Activated naive CD8-positive, alpha-beta T cell treated with anti-CD3 and anti-CD28 coated beads for 36 hours (primary cell): ENCODE measurements around the gene TMTC1. TPM values are rescaled to one million over a fixed set of nuclear protein-coding genes. Genes with fewer than 3 reads are reported as not detected.

Experiments
- DNase-seq: peaks from one replicate; pipeline ENCODE4 v3.0.0; 2021
- H3K27ac Mint-ChIP-seq: one replicate; pipeline ENCODE4 v1.8.0; 2022; ENCODE audit warnings: mild to moderate bottlenecking, moderate library complexity, mixed read lengths
- H3K27me3 Mint-ChIP-seq: one replicate; pipeline ENCODE4 v1.8.0; 2022; ENCODE audit warnings: mild to moderate bottlenecking, mixed read lengths
- H3K36me3 Mint-ChIP-seq: one replicate; pipeline ENCODE4 v1.8.0; 2021; ENCODE audit warnings: mild to moderate bottlenecking, mixed read lengths
- H3K4me1 Mint-ChIP-seq: one replicate; pipeline ENCODE4 v1.8.0; 2021; ENCODE audit warnings: mixed read lengths
- H3K4me3 Mint-ChIP-seq: one replicate; pipeline ENCODE4 v1.8.0; 2022; ENCODE audit warnings: mild to moderate bottlenecking, moderate library complexity, mixed read lengths
- H3K9me3 Mint-ChIP-seq: one replicate; pipeline ENCODE4 v1.8.0; 2022; ENCODE audit warnings: mixed read lengths
- total RNA-seq, 2 experiments: library from RNA; stranded (reverse); gene quantifications; one replicate each; pipeline ENCODE4 v1.2.3, GENCODE V29; 2021

The TMTC1 gene
- total RNA-seq, 2 experiments from 2014 or later = not detected

GRCh38 chr12:29714966-29715365, 68.8 kb downstream of the TMTC1 start:
- no peaks in the 10 kb centered on the region for H3K4me1 Mint-ChIP-seq
- no peak for DNase-seq
- H3K36me3 Mint-ChIP-seq = no peaks in the 10 kb centered on the region
- H3K27ac Mint-ChIP-seq = no peak overlapping the region
- no peaks in the 10 kb centered on the region for H3K9me3 Mint-ChIP-seq
- no peak overlapping the region for H3K4me3 Mint-ChIP-seq
- H3K27me3 Mint-ChIP-seq = no peaks in the 10 kb centered on the region

- H3K27ac Mint-ChIP-seq = no peak overlapping the region
Measured at GRCh38 chr12:29713729-29714128, 70.0 kb downstream of the TMTC1 start.

GRCh38 chr12:29711381-29711780, 72.4 kb downstream of the TMTC1 start:
- no peak overlapping the region for H3K27ac Mint-ChIP-seq

More at GRCh38 chr12:29713729-29714128, 70.0 kb downstream of the TMTC1 start:
- H3K4me3 Mint-ChIP-seq = no peak overlapping the region
- H3K36me3 Mint-ChIP-seq = no peaks in the 10 kb centered on the region
- H3K4me1 Mint-ChIP-seq = no peaks in the 10 kb centered on the region
- no peaks in the 10 kb centered on the region for H3K9me3 Mint-ChIP-seq
- DNase-seq = no peak
- no peaks in the 10 kb centered on the region for H3K27me3 Mint-ChIP-seq

GRCh38 chr12:29710104-29710503, 73.6 kb downstream of the TMTC1 start:
- no peak overlapping the region for H3K4me3 Mint-ChIP-seq
- H3K27ac Mint-ChIP-seq = no peak overlapping the region
- no peaks in the 10 kb centered on the region for H3K9me3 Mint-ChIP-seq
- H3K36me3 Mint-ChIP-seq = no peaks in the 10 kb centered on the region
- H3K4me1 Mint-ChIP-seq = no peaks in the 10 kb centered on the region
- H3K27me3 Mint-ChIP-seq = no peaks in the 10 kb centered on the region
- no peak for DNase-seq

More at GRCh38 chr12:29711381-29711780, 72.4 kb downstream of the TMTC1 start:
- Mint-ChIP-seq H3K36me3 (no peaks in the 10 kb centered on the region), H3K4me1 (no peaks in the 10 kb centered on the region), H3K4me3 (no peak overlapping the region), H3K9me3 (no peaks in the 10 kb centered on the region), H3K27me3 (no peaks in the 10 kb centered on the region)
- DNase-seq = no peak

- H3K27me3 Mint-ChIP-seq = no peaks in the 10 kb centered on the region
- H3K27ac Mint-ChIP-seq = no peak overlapping the region
- no peak overlapping the region for H3K4me3 Mint-ChIP-seq
- no peak for DNase-seq
- H3K36me3 Mint-ChIP-seq = no peaks in the 10 kb centered on the region
- no peaks in the 10 kb centered on the region for H3K9me3 Mint-ChIP-seq
- no peaks in the 10 kb centered on the region for H3K4me1 Mint-ChIP-seq
Measured at GRCh38 chr12:29709496-29710040, 74.2 kb downstream of the TMTC1 start.

DNA sequence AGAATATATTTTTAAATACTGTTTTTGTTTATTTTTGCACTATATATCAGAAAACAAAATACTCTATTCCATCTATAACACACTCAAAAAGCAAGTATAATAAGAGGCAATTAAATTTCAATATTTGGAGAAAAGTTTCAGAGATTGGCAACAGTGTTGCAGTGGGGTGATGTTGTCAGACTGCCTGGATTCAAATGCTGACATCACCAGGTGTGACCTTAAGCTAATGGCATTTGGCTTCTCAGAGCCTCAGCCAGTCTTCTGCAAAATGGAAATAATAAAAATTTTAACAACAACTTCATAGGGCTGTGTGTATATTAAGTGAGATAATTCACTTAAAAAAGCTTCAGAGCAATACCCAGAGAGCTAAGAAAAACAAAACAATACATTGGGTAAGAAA, 74.7 kb downstream of the TMTC1 start:
- Mint-ChIP-seq H3K36me3 (no peaks in the 10 kb centered on the region), H3K27ac (no peak overlapping the region), H3K4me3 (no peak overlapping the region), H3K27me3 (no peaks in the 10 kb centered on the region), H3K9me3 (no peaks in the 10 kb centered on the region), H3K4me1 (no peaks in the 10 kb centered on the region)
- no peak for DNase-seq

DNA sequence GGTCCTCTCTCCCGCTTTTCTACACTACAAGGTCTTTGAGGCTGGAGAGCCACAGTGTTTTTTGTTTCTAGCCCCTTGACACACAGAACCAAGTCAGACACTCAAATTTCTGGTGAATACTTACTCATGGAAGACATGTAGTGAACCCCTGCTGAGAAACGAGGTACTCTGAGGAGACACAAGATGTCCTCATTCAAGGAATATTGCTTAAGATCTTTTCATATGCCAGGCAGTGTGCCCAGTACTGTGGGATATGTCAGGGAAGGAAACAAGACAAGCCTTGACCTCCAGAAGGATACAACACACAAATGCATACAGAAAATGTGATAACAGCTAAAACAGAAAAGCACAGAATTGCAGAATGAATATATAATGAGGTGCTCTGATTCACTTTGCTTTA, 75.9 kb downstream of the TMTC1 start:
- Mint-ChIP-seq H3K9me3 (no peaks in the 10 kb centered on the region), H3K4me1 (no peaks in the 10 kb centered on the region), H3K4me3 (no peak overlapping the region), H3K27ac (no peak overlapping the region), H3K36me3 (no peaks in the 10 kb centered on the region), H3K27me3 (no peaks in the 10 kb centered on the region)
- no peak for DNase-seq

GRCh38 chr12:29706311-29706710, 77.4 kb downstream of the TMTC1 start:
- no peak overlapping the region for H3K4me3 Mint-ChIP-seq
- no peaks in the 10 kb centered on the region for H3K36me3 Mint-ChIP-seq
- no peak overlapping the region for H3K27ac Mint-ChIP-seq
- no peak for DNase-seq
- no peaks in the 10 kb centered on the region for H3K27me3 Mint-ChIP-seq
- H3K4me1 Mint-ChIP-seq = no peaks in the 10 kb centered on the region
- H3K9me3 Mint-ChIP-seq = no peaks in the 10 kb centered on the region

- peaks cover 3% of the 10 kb centered on the region for H3K27me3 Mint-ChIP-seq
- no peak overlapping the region for H3K27ac Mint-ChIP-seq
- no peaks in the 10 kb centered on the region for H3K9me3 Mint-ChIP-seq
- no peak overlapping the region for H3K4me3 Mint-ChIP-seq
- DNase-seq = no peak
- no peaks in the 10 kb centered on the region for H3K36me3 Mint-ChIP-seq
- no peaks in the 10 kb centered on the region for H3K4me1 Mint-ChIP-seq
Measured at GRCh38 chr12:29703528-29703927, 80.2 kb downstream of the TMTC1 start.

DNA sequence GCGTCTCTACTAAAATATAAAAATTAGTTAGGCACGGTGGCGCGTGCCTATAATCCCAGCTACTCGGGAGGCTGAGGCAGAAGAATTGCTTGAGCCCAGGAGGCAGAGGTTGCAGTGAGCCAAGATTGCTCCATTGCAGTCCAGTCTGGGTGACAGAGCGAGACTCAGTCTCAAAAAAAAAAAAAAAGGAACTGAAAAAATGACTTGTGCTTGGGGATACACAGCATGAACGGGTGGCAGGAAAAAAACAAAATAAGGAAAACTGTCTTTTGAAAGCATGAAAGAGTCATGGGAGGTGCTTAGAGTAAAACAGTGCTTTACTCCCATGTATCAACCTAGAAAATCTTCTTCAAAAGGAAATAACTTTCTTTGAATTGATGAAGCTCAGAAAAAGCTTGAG, 80.8 kb downstream of the TMTC1 start:
- H3K36me3 Mint-ChIP-seq = no peaks in the 10 kb centered on the region
- H3K4me3 Mint-ChIP-seq = no peak overlapping the region
- DNase-seq = no peak
- H3K9me3 Mint-ChIP-seq = no peaks in the 10 kb centered on the region
- peaks cover 3% of the 10 kb centered on the region for H3K27me3 Mint-ChIP-seq
- no peak overlapping the region for H3K27ac Mint-ChIP-seq
- H3K4me1 Mint-ChIP-seq = no peaks in the 10 kb centered on the region

DNA sequence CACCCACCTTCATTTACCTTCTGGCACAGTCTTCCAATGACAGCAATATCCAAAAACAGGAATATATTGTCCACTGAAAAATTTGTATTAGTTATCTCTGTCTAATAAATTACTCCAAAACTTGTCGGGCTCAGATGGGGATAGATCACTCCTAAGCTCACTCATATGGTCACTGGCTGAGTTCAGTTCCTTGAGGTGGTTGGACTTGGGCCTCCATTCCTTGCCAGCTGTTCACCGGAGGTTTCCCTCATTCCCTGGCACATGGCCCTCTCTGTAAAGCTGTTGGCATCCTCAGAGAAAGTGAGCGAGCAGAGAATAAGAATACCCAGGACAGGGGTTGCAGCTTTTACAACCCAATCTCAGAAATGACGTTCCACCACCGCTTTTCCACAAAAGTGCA, 81.5 kb downstream of the TMTC1 start:
- Mint-ChIP-seq H3K36me3 (no peaks in the 10 kb centered on the region), H3K4me1 (no peaks in the 10 kb centered on the region), H3K27me3 (peaks cover 3% of the 10 kb centered on the region), H3K27ac (no peak overlapping the region), H3K9me3 (no peaks in the 10 kb centered on the region), H3K4me3 (no peak overlapping the region)
- no peak for DNase-seq

GRCh38 chr12:29700761-29701481, 82.8 kb downstream of the TMTC1 start:
- no peak for DNase-seq
- Mint-ChIP-seq H3K4me1 (no peaks in the 10 kb centered on the region), H3K4me3 (no peak overlapping the region), H3K27me3 (peaks cover 3% of the 10 kb centered on the region), H3K27ac (no peak overlapping the region), H3K9me3 (no peaks in the 10 kb centered on the region), H3K36me3 (no peaks in the 10 kb centered on the region)

DNA sequence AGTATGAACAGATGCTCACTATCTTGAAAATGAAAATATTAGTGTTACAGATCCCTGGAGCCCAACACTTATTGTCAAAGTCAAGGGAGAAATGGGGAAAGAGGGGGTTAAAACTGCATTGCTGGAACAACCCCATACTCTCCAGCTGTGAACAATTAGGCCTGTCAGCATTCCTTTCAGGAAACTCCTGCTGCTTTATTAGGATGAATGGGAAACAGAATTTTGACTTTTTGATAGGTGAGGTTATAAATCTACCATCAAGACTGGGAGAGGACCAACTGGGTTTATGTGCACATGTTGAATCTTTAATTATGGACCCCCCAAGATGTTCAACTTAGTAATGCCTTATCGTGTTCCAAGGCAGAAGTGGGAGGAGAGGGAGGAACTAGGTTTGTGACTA, 85.0 kb downstream of the TMTC1 start:
- no peak for DNase-seq
- Mint-ChIP-seq H3K9me3 (no peaks in the 10 kb centered on the region), H3K27ac (no peak overlapping the region), H3K4me1 (no peaks in the 10 kb centered on the region), H3K36me3 (no peaks in the 10 kb centered on the region), H3K4me3 (no peak overlapping the region), H3K27me3 (peaks cover 3% of the 10 kb centered on the region)

DNA sequence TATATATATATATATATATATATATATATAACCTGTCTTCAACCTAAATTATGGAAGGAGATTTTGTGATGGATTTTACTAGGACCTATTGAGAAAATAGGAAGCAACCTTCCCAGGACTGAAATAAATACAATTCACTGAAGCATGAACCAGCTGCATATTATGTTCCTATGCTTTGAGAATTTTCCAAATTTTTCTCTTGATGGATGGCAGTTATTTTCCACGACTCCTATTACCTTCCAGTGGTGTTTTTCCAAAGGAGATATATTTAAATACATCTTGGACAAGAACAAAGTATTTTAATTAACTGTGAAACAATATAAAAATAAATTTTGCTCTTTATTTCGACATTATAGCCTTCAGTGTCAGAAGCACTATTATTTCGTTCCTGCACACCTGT, 87.9 kb downstream of the TMTC1 start:
- no peaks in the 10 kb centered on the region for H3K4me1 Mint-ChIP-seq
- no peaks in the 10 kb centered on the region for H3K36me3 Mint-ChIP-seq
- DNase-seq = no peak
- no peak overlapping the region for H3K27ac Mint-ChIP-seq
- H3K27me3 Mint-ChIP-seq = peaks cover 6% of the 10 kb centered on the region
- H3K9me3 Mint-ChIP-seq = no peaks in the 10 kb centered on the region
- no peak overlapping the region for H3K4me3 Mint-ChIP-seq

GRCh38 chr12:29695026-29695425, 88.7 kb downstream of the TMTC1 start:
- Mint-ChIP-seq H3K9me3 (no peaks in the 10 kb centered on the region), H3K27ac (no peak overlapping the region), H3K36me3 (no peaks in the 10 kb centered on the region), H3K4me1 (no peaks in the 10 kb centered on the region), H3K27me3 (peaks cover 3% of the 10 kb centered on the region), H3K4me3 (no peak overlapping the region)
- DNase-seq = no peak

GRCh38 chr12:29694002-29694401, 89.7 kb downstream of the TMTC1 start:
- Mint-ChIP-seq H3K4me3 (no peak overlapping the region), H3K27me3 (peaks cover 3% of the 10 kb centered on the region), H3K4me1 (no peaks in the 10 kb centered on the region), H3K36me3 (no peaks in the 10 kb centered on the region), H3K9me3 (no peaks in the 10 kb centered on the region), H3K27ac (no peak overlapping the region)
- DNase-seq = no peak
